ENCODE measurements around the gene SF3B6. TPM values are rescaled to one million over a fixed set of nuclear protein-coding genes. Genes with fewer than 3 reads are reported as not detected.

SF3B6 gene
- total and polyA plus RNA-seq, 2 experiments from 2014 or later = 140 to 565 TPM

GRCh38 chr2:24072259-24072658 lies 3.9 kb downstream of the SF3B6 start (continued):
- no peak for TF ChIP-seq ZNF462 (CRISPR knock-in tag; IDR thresholded peaks at IDR 0.05)

GRCh38 chr2:24065341-24065740 lies 10.8 kb downstream of the SF3B6 start:
- no peak for TF ChIP-seq EZH2 (IDR thresholded peaks at IDR 0.05; ENCODE audit: low read depth, unreplicated experiment)
- ATAC-seq (no peak), DNase-seq (ENCODE audit: low spot score) (no peak)
- Histone ChIP-seq H3K4me1 (ENCODE audit: insufficient read depth) (no peaks in the 10 kb centered on the region), H3K4me2 (no peak overlapping the region), H4K20me1 (replicated peaks; ENCODE audit: insufficient read depth) (no peaks in the 10 kb centered on the region; the same call in 1 of the 2 replicates), H3K27ac (ENCODE audit: low read depth) (no peak overlapping the region), H3K36me3 (ENCODE audit: insufficient read depth) (peaks cover 30% of the 10 kb centered on the region), H3K27me3 (ENCODE audit: insufficient read depth) (no peaks in the 10 kb centered on the region), H3F3A (replicated peaks; ENCODE audit: low read depth) (0 out of 2 replicates have a peak, but pooled peaks cover 3% of the 10 kb centered on the region), H3K4me3 (no peak overlapping the region), H3K9me2 (ENCODE audit: insufficient read depth) (no peaks in the 10 kb centered on the region), H3K79me2 (replicated peaks; ENCODE audit: insufficient read depth) (peaks cover under 1% of the 10 kb centered on the region; the same call in 1 of the 2 replicates), H2AFZ (no peak overlapping the region)
- no peaks in the 10 kb centered on the region for H3K4me1 Mint-ChIP-seq
- no peak overlapping the region for H3K27ac Mint-ChIP-seq
- no peaks in the 10 kb centered on the region for H3K9me3 Mint-ChIP-seq
- H3K36me3 Mint-ChIP-seq (ENCODE audit: low read depth) = peaks cover 53% of the 10 kb centered on the region
- peaks cover 2% of the 10 kb centered on the region for H3K27me3 Mint-ChIP-seq (ENCODE audit: insufficient read depth, low read depth, poor library complexity)
- no peak overlapping the region for H3K4me3 Mint-ChIP-seq

- ATAC-seq (no peak), DNase-seq (ENCODE audit: low spot score) (no peak)
- H3K79me2 ChIP-seq (replicated peaks; ENCODE audit: insufficient read depth) = no peaks in the 10 kb centered on the region
- Mint-ChIP-seq H3K27ac (no peak overlapping the region), H3K36me3 (ENCODE audit: low read depth) (peaks cover 23% of the 10 kb centered on the region), H3K9me3 (no peaks in the 10 kb centered on the region), H3K27me3 (ENCODE audit: insufficient read depth, low read depth, poor library complexity) (peaks cover 2% of the 10 kb centered on the region), H3K4me3 (no peak overlapping the region), H3K4me1 (no peaks in the 10 kb centered on the region)
- no peaks in the 10 kb centered on the region for H3K27me3 ChIP-seq (ENCODE audit: insufficient read depth)
- H3K4me1 ChIP-seq (ENCODE audit: insufficient read depth) = no peaks in the 10 kb centered on the region
- H3K4me3 ChIP-seq = no peak overlapping the region
- no peaks in the 10 kb centered on the region for H4K20me1 ChIP-seq (replicated peaks; ENCODE audit: insufficient read depth)
- H3K4me2 ChIP-seq = no peak overlapping the region
- H3K27ac ChIP-seq (ENCODE audit: low read depth) = no peak overlapping the region
- H2AFZ ChIP-seq = no peak overlapping the region
- H3K9me2 ChIP-seq (ENCODE audit: insufficient read depth) = no peaks in the 10 kb centered on the region
- no peaks in the 10 kb centered on the region for H3F3A ChIP-seq (replicated peaks; ENCODE audit: low read depth)
- H3K36me3 ChIP-seq (ENCODE audit: insufficient read depth) = peaks cover 11% of the 10 kb centered on the region; the same call in 1 of the 2 replicates
- no peak for TF ChIP-seq ETS1 (IDR thresholded peaks at IDR 0.05)
- TF ChIP-seq ZNF331 (CRISPR knock-in tag; IDR thresholded peaks at IDR 0.05; ENCODE audit: low read depth) = no peak
These were observed 17.4 kb downstream of the SF3B6 start for GRCh38 chr2:24058564-24059271.
